ENCODE data around the gene PLSCR4.
"Not testable (repeated sequence)": the region's sequence is repeated elsewhere in the genome, so short reads cannot be mapped to it uniquely, and the experiment has no call there.

The PLSCR4 gene, protein sequence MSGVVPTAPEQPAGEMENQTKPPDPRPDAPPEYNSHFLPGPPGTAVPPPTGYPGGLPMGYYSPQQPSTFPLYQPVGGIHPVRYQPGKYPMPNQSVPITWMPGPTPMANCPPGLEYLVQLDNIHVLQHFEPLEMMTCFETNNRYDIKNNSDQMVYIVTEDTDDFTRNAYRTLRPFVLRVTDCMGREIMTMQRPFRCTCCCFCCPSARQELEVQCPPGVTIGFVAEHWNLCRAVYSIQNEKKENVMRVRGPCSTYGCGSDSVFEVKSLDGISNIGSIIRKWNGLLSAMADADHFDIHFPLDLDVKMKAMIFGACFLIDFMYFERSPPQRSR

DNA sequence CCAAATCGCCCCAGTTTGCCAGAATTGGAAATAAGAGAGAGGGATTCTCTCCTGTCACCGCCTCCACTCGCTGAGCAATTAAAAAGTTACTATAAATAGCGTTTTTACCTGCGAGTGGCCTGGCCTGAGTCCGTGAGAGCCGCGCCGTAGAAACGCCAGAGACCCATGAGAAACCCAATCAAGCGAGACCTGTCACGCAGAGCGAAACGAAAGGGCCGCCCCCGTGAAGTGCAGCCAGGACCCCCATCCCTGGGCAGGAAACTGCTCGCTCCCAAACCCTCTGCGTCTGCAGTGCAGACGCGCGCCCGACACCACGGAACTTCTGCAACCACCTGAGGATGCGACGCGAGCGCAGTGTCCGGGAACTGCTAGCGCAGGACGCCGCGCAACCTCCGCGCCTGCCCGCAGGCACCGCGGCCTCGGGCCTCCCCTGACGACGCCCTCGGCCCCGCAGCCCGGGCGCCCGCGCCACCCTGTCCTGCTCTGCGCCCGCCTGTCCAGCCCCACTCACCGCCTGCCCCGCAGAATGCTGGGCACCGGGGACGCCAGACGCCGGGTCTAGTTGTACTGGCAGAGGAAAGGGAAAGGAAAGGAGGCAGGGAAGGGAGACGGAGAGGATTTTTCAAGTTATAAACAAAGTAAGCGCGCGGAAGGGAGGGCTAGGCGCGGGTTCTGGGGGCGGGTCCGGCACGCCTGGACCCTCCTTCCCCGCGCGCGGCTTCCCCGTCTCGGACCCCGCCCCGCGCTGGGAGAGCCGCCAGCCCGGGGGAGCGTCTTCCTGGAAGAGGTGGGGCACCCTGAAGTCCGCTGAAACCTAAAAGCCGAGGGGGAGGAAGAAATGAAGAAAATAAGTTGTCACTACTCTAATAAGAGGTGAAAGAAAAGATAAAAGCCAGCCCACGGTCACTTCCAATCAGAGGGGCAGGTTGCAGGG is at the start of gene PLSCR4:
Gene PLSCR4, minus strand, starts transcription at position 657 of the 934 bp plus-strand sequence. CDS start 29,034 bp downstream, outside the sequence.
- no peak for DNase-seq (ENCODE audit: low read depth in 2 of 2)

DNA sequence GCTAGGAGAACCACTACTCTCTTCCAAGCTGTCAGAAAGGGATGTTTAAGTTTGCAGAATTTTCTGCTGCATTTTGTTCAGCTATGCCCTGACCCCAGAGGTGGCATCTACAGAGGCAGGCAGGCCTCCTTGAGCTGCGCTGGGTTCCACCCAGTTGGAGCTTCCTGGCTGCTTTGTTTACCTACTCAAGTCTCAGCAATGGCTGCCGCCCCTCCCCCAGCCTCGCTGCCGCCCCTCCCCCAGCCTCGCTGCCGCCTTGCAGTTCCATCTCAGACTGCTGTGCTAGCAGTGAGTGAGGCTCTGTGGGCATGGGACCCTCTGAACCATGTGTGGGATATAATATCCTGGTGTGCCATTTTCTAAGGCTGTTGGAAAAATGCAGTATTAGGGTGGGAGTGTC is 42.5 kb upstream of the PLSCR4 start:
- DNase-seq (ENCODE audit: low read depth in 2 of 2), result not testable (repeated sequence)

DNA sequence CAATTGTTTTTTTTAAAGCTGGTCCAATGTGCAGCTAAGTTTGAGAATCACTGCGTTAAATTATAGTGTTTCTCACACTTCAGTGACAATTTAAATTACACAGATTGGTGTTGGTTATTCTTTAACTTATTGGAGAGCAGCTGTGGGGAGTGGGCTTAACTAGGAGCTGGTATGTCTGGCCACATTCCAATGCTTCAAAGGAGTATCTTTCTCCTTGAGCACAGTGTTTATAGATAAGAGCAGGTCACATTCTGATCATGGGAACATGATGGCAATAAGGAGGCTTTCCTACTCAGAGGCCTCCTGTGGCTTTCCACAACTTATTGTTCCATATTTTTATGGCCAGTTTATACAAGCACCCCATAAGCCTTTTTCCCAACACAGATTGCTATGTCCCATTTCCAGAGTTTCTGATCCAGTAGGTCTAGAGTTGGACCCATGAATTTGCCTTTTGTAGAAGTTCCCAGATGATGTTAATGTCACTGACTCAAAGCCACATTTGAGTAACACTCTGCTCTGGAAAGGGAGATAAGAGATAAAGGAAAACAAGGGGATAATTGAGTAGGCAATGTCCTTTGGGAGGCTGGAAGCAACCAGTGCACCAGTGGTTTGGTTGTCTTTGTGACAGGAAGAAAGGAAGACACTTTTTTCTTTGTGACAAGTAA is 33.0 kb upstream of the PLSCR4 start:
- DNase-seq (ENCODE audit: low read depth in 2 of 2), result no peak

GRCh38 chr3:146280864-146281263 is 30.0 kb upstream of the PLSCR4 start:
- DNase-seq (ENCODE audit: low read depth in 2 of 2), result no peak

DNA sequence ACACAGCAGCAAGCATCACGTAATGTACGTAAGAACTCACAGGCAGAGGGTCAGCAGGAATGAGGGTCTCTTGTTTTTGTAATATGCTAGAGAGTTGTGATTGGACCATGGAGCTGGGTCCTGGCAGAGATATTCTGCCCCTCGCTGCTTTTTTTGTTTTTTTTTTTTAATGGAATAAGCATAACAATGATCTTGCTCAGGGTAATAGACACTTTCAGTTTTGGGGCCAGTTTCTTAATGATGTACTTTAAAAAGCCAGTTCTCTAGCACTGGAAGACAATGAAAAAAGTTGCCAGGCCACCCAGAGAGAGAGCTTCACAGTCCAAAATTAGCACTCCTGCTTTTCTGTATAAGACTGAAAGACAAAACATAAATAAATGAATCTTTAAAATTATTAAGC is 29.0 kb upstream of the PLSCR4 start:
- no peak for DNase-seq (ENCODE audit: low read depth in 2 of 2)

GRCh38 chr3:146279013-146279412 is 28.1 kb upstream of the PLSCR4 start:
- no peak for DNase-seq (ENCODE audit: low read depth in 2 of 2)

DNA sequence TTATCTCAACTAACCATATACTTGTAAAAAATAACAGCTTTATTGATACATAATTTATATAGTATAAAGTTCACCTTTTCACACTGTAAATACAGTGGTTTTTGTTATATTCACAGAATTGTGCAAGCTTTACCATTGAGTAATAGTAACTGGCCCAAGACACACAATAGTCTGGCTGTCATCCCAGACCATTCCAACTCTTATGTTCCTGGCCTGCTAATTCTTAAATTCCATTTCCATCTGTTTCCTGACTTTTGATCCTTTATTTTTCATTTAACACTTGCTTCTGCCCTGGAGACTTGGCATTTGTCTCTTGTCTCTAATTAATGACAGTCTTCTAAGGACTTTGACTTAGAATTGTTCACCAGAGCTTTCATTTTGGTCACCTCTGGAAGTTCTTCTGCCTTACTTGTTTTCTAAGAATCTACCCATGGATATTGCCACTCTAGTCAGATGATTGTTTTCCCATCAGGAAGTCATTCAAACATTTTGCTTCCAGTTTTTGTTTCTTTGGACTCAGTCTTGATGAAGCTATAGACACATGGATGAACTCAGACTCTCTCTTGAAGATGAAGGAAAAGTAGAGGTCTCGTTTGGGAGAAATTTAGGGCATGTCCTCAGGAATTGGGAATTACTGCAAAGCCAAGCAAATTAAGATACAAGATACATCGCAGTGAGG is 27.2 kb upstream of the PLSCR4 start:
- DNase-seq (ENCODE audit: low read depth in 2 of 2), result no peak

- DNase-seq (ENCODE audit: low read depth in 2 of 2), result no peak
These were observed 24.6 kb upstream of the PLSCR4 start for GRCh38 chr3:146275476-146275875.

DNA sequence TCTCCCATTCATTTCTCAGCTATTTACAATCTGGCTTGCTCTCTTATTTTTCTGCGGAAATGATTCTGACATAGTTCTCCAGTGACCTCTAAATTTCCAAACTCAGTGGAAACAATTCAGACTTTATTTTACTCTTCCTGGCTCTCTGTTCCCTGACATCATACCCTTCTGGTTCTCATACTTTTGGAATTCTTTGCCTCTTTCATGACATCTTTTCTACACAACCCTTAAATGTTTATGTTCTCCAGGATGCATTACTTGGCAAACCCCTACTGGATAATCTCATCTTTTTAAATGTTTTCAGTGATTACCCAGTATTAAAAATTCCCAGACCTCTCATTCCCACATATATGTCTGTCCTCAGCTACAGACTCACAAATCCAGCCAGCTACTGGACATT is 23.9 kb upstream of the PLSCR4 start:
- DNase-seq (ENCODE audit: low read depth in 2 of 2), result no peak

DNA sequence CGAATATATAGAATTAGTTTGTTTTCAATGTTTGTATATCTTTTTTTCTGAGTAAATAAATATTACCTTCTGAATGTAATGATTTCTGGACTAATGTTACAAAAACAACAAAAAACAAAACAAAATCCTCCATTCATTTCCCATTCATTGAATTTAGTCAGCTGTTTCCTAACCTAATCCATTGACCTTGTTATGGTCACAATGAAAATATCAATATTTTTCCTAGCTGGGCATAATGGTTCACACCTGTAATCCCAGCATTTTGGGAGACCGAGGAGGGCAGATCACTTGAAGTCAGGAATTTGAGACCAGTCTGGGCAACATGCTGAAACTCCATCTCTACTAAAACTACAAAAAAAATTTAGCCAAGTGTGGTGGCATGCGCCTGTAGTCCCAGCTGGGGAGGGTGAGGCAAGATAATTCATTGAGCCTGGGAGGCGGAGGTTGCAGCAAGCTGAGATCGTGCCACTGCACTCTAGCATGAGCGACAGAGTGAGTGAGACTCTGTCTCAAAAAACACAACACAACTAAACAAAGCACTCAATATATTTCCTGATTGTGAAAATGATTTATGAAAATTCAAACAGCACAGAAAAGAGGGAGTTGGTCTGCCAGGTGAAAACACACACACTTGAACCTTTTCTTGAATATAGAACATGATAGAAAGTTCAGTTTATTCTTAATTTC is 23.0 kb upstream of the PLSCR4 start:
- DNase-seq (ENCODE audit: low read depth in 2 of 2), result no peak

- DNase-seq (ENCODE audit: low read depth in 2 of 2), result no peak
These were observed 20.3 kb upstream of the PLSCR4 start for GRCh38 chr3:146271180-146271579.

GRCh38 chr3:146269271-146269670 is 18.4 kb upstream of the PLSCR4 start:
- DNase-seq (ENCODE audit: low read depth in 2 of 2), result no peak

GRCh38 chr3:146268535-146269219 is 17.8 kb upstream of the PLSCR4 start:
- DNase-seq (ENCODE audit: low read depth in 2 of 2), result no peak

- no peak for DNase-seq (ENCODE audit: low read depth in 2 of 2)
These were observed 14.8 kb upstream of the PLSCR4 start for GRCh38 chr3:146265720-146266119.

GRCh38 chr3:146262371-146263110 is 11.6 kb upstream of the PLSCR4 start:
- no peak for DNase-seq (ENCODE audit: low read depth in 2 of 2)

- DNase-seq (ENCODE audit: low read depth in 2 of 2), result no peak
These were observed 9.1 kb upstream of the PLSCR4 start for GRCh38 chr3:146259880-146260589.

DNA sequence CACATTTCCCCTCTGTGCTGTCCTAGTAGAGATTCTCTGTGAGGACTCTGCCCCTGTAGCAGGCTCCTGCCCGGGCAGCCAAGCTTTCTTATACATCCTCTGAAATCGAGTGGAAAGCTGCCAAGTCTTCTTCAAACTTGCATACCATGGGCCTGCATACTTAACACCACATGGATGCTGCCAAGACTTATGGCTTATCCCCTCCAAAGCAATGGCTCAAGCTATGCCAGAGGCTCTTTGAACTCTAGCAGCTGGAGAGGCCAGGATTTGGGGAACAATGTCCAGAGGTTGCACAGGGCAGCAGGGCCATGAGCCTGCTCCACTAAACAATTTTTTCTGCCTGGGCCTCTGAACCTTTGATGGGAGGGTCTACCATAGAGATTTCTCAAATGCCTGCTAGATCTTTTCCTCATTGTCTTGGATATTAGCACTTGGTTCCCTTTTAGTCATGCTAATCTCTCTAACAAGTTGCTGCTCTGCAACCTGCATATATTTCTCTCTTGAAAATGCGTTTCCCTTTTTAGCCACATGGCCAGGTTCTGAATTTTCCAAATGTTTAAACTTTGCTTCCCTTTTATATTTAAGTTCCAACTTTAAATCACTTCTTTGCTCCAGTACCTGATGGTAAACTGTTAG is 6.1 kb upstream of the PLSCR4 start:
- no peak for DNase-seq (ENCODE audit: low read depth in 2 of 2)

DNA sequence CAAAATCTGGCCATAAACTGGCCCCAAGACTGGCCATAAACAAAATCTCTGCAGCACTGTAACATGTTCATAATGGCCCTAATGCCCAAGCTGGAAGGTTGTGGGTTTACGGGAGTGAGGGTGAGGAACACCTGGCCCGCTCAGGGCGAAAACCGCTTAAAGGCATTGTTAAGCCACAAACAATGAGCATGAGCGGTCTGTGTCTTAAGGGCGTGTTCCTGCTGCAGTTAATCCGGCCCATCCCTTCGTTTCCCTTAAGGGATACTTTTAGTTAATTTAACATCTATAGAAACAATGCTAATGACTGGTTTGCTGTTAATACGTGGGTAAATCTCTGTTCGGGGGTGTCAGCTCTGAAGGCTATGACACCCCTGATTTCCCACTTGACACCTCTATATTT is 1.5 kb upstream of the PLSCR4 start:
- DNase-seq (ENCODE audit: low read depth in 2 of 2), result not testable (repeated sequence)

- no peak for DNase-seq (ENCODE audit: low read depth in 2 of 2)
These were observed 984 bp downstream of the PLSCR4 start for GRCh38 chr3:146249921-146250320.
